HepG2 (cell line): ENCODE data around the gene FAM89B. TPM values are rescaled to one million over a fixed set of nuclear protein-coding genes. Genes with fewer than 3 reads are reported as not detected.

Experiments
- ATF6 ChIP-seq: sonication (generic); formaldehyde crosslinking; conservative IDR thresholded peaks from 2 replicates; pipeline ENCODE4 v1.4.0; 2020; ENCODE audit warnings: missing genetic modification reagents
- DMAP1 ChIP-seq: IDR thresholded peaks from 2 replicates; pipeline ENCODE4 v1.6.1; 2016
- FOSL1 ChIP-seq: sonication (generic); formaldehyde crosslinking; IDR thresholded peaks from 2 replicates; pipeline ENCODE4 v1.9.0; 2021; ENCODE audit warnings: missing genetic modification reagents, borderline replicate concordance
- HMG20B ChIP-seq: conservative IDR thresholded peaks from 2 replicates; pipeline ENCODE4 v1.6.1; 2016; ENCODE audit warnings: missing genetic modification reagents, missing compliant biosample characterization
- HMGXB4 ChIP-seq, 2 experiments: sonication (generic) in 1 of 2; formaldehyde crosslinking in 1 of 2; IDR thresholded peaks; 2 replicates each; pipeline versions ENCODE4 v1.4.0 to v1.6.1; 2018 to 2020; ENCODE audit warnings: missing genetic modification reagents in 2 of 2, borderline replicate concordance in 1 of 2, low read depth in 1 of 2, mild to moderate bottlenecking in 1 of 2, missing biosample characterization in 1 of 2
- HOMEZ ChIP-seq: IDR thresholded peaks from 2 replicates; pipeline ENCODE4 v1.6.1; 2016; ENCODE audit warnings: low read depth
- KDM2A ChIP-seq: sonication (generic); formaldehyde crosslinking; IDR thresholded peaks from 2 replicates; pipeline ENCODE4 v1.4.0; 2020; ENCODE audit warnings: low read depth, missing genetic modification reagents, borderline replicate concordance
- PBX3 ChIP-seq: sonication (generic); formaldehyde crosslinking; IDR thresholded peaks from 2 replicates; pipeline ENCODE4 v1.8.1; 2023; ENCODE audit warnings: missing genetic modification reagents, inconsistent platforms, borderline replicate concordance
- SIX4 ChIP-seq: sonication (generic); formaldehyde crosslinking; IDR thresholded peaks from 2 replicates; pipeline ENCODE4 v1.4.0; 2020; ENCODE audit warnings: missing genetic modification reagents
- SMARCE1 ChIP-seq: fragments of 450-650 bp; IDR thresholded peaks from 2 replicates; pipeline ENCODE4 v1.6.1; 2017; ENCODE audit warnings: borderline replicate concordance
- TCF7 ChIP-seq: sonication (generic); IDR thresholded peaks from 2 replicates; pipeline ENCODE4 v1.6.1; 2016; ENCODE audit warnings: antibody characterized with exemption, low read depth
- ZNF180 ChIP-seq: sonication (generic); formaldehyde crosslinking; IDR thresholded peaks from 2 replicates; pipeline ENCODE4 v1.4.0; 2020; ENCODE audit warnings: low read depth, missing genetic modification reagents, borderline replicate concordance
- ZNF335 ChIP-seq: sonication (generic); formaldehyde crosslinking; IDR thresholded peaks from 2 replicates; pipeline ENCODE4 v1.4.0; 2020; ENCODE audit warnings: missing genetic modification reagents
- ZNF512 ChIP-seq: sonication (generic); formaldehyde crosslinking; IDR thresholded peaks from 2 replicates; pipeline ENCODE4 v1.4.0; 2020; ENCODE audit warnings: mild to moderate bottlenecking, missing genetic modification reagents
- ZNF512B ChIP-seq: sonication (generic); formaldehyde crosslinking; IDR thresholded peaks from 2 replicates; pipeline ENCODE4 v1.5.1; 2020; ENCODE audit warnings: missing genetic modification reagents, mild to moderate bottlenecking, borderline replicate concordance
- ZNF788 ChIP-seq: sonication (generic); formaldehyde crosslinking; IDR thresholded peaks from 2 replicates; pipeline ENCODE4 v1.5.0; 2020; ENCODE audit warnings: mild to moderate bottlenecking, missing genetic modification reagents, borderline replicate concordance
- ZNF841 ChIP-seq: sonication (generic); formaldehyde crosslinking; IDR thresholded peaks from 2 replicates; pipeline ENCODE4 v1.8.1; 2023; ENCODE audit warnings: missing genetic modification reagents, borderline replicate concordance
- ZNF883 ChIP-seq: sonication (generic); formaldehyde crosslinking; IDR thresholded peaks from 2 replicates; pipeline ENCODE4 v1.5.1; 2020; ENCODE audit warnings: mild to moderate bottlenecking, missing genetic modification reagents; ENCODE audit errors: not compliant biosample characterization
- polyA plus RNA-seq, 8 experiments: library from polyadenylated mRNA; depleted of rRNA in 3 of 8; stranded (reverse) in 7 of 8; unstranded in 1 of 8; fragments of >200 nt; fragmentation: Illumina TruSeq in 4 of 8; extraction: Trizol in 4 of 8; gene quantifications; 2 replicates each; pipeline versions ENCODE4 v1.2.1 to v1.2.3, GENCODE V29; 2011 to 2016; ENCODE audit warnings: low read depth in 4 of 8, missing spikeins in 1 of 8, mixed read lengths in 1 of 8; ENCODE audit not compliant: insufficient read depth in 1 of 8
- total RNA-seq, 5 experiments: library from RNA; depleted of rRNA; stranded (reverse); fragments of >200 nt; fragmentation: Illumina TruSeq; extraction: Trizol; gene quantifications; 2 replicates each; pipeline ENCODE4 v1.2.3, GENCODE V29; 2016; ENCODE audit warnings: low read depth in 1 of 5

FAM89B gene
- total and polyA plus RNA-seq, 2 of the 13 experiments (the other 11 are each of a cell fraction or from before 2014, with no cell fraction given), result 5.7 to 8.0 TPM

GRCh38 chr11:65555693-65556231 lies 16.6 kb upstream of the FAM89B start (continued):
- TF ChIP-seq HOMEZ (CRISPR knock-in tag) (peak; percentile 15; the same call in 1 of the 2 replicates), ATF6 (no peak), PBX3 (CRISPR knock-in tag) (no peak), ZNF180 (CRISPR knock-in tag) (no peak), ZNF841 (CRISPR knock-in tag) (no peak), ZNF512B (CRISPR knock-in tag) (no peak), KDM2A (peak; percentile 52; the same call in 1 of the 2 replicates), HMG20B (CRISPR knock-in tag) (0 out of 2 replicates have a peak, but pooled peaks have one; percentile 28), ZNF335 (CRISPR knock-in tag) (0 out of 2 replicates have a peak, but pooled peaks have one; percentile 55), DMAP1 (CRISPR knock-in tag) (no peak), ZNF883 (CRISPR knock-in tag) (no peak), TCF7 (no peak), HMGXB4 (CRISPR knock-in tag; IDR thresholded peaks at IDR 0.05; ENCODE audit: borderline replicate concordance in 1 of 2, low read depth in 1 of 2) (peak in 1 of 2 experiments; percentile 31; a peak in 1 of 4 replicates), ZNF512 (CRISPR knock-in tag) (no peak), ZNF788 (CRISPR knock-in tag) (peak; percentile 60; the same call in 1 of the 2 replicates), SMARCE1 (no peak), FOSL1 (CRISPR knock-in tag) (peak; percentile 48; the same call in 1 of the 2 replicates), SIX4 (CRISPR knock-in tag) (no peak)
